Spleen (tissue), 7 donors: Measurements from ENCODE around the gene PDE4DIP.
"Not testable (repeated sequence)": the region's sequence is repeated elsewhere in the genome, so short reads cannot be mapped to it uniquely, and the experiment has no call there.

Experiments
- CTCF ChIP-seq, 11 experiments: fragments of 200-600 bp in 7 of 11; fragments of 450-650 bp in 4 of 11; sonication (generic) in 4 of 11; IDR thresholded peaks in 8 of 11; conservative IDR thresholded peaks in 3 of 11; 1 replicate in 7 of 11; 2 replicates in 4 of 11; pipeline versions ENCODE4 v1.4.0 to v1.8.0; 2016 to 2021; ENCODE audit warnings: antibody characterized with exemption in 11 of 11, inconsistent platforms in 4 of 11, mild to moderate bottlenecking in 1 of 11
- POLR2A ChIP-seq, 3 donors: fragments of 450-650 bp; IDR thresholded peaks; one replicate each; pipeline ENCODE4 v1.5.1; 2017; ENCODE audit warnings: antibody characterized with exemption in 3 of 3, mild to moderate bottlenecking in 1 of 3
- POLR2AphosphoS5 ChIP-seq, 3 donors: sonication (generic); formaldehyde crosslinking; IDR thresholded peaks; one replicate each; pipeline ENCODE4 v1.5.1; 2017; ENCODE audit warnings: antibody characterized with exemption in 3 of 3
- donor health status: DM: no; HTN: no; CAD: no; lungs with moderate emphysema.
- donor health status: DM: no; HTN: no; CAD: no.
- donor health status: DM: no; HTN: no; CAD: no.

DNA sequence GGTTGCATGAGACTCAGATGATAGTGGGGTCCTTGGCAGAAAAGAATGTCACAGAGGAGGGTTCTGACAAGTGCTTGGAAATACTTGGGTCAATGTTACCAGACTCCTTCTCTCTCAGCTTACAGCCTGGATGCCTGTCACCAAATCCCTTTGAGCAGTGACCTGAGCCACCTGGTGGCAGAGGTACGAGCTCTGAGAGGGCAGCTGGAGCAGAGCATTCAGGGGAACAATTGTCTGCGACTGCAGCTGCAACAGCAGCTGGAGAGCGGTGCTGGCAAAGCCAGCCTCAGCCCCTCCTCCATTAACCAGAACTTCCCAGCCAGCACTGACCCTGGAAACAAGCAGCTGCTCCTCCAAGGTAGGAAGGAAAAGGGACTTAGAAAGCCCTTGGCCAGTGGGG is 180.1 kb downstream of the PDE4DIP start:
- not testable (repeated sequence) for TF ChIP-seq CTCF (IDR thresholded peaks at IDR 0.05 in 8 of 11, conservative IDR thresholded peaks at IDR 0.05 in 3 of 11); POLR2A (IDR thresholded peaks at IDR 0.05); POLR2AphosphoS5 (IDR thresholded peaks at IDR 0.05)
